Measurements from ENCODE around the gene ULK1.

ULK1 gene

DNA sequence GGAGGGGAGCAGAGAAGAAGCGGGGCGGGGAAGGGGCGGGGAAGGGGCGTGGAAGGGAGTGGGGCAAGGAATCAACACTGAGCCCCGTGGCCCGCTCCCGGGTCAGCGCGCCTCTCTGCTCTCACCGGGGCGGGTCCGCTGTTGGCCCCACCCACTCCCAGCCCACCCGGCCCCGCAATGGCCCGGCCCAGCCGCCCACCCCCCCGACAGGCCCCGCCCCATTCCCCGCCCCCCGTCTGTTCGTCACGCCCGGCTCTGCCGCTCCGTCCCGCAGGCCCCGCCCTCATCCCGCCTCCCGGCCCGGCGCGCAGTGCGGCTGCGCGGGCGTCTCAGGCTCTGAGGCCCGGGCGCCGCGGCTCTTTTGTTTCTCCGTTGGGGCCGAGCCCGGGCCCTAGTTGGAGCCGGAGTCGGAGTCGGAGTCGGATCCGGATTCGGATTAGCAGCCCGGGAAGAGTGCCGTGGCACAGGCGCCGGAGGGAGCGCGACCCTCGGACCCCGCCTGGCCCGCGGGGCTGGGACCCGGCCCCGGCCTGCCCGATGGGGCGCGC, at the start of gene ULK1:
Gene ULK1 (plus strand): TSS at position 310 of the 548 bp plus-strand sequence. CDS start 380 bp downstream, outside the sequence.
- in situ Hi-C loops (cut with MboI; ENCODE audit: low sequenced_read_pairs), result no loop called here

DNA sequence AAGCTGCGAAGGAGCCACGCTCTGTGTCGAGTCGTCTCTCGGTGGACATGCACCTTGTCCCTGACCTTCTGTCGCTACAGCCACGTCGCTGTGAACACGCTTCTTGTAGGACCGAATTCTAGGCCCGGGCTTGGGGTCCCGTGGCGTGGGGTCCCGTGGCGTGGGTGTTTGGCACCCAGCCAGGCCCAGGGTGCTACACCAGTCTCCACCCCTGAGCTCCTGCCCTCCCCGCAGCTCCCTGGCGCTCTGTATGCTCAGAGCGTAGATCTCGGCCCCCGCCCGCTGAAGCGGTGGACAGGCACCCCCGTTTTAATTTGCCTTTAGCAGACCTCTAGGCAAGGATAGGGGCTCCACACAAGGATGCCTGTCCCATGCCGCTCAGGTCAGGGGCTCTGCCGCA, 49.8 kb upstream of the ULK1 start:
- in situ Hi-C loops (cut with MboI; ENCODE audit: low sequenced_read_pairs), result no loop called here

DNA sequence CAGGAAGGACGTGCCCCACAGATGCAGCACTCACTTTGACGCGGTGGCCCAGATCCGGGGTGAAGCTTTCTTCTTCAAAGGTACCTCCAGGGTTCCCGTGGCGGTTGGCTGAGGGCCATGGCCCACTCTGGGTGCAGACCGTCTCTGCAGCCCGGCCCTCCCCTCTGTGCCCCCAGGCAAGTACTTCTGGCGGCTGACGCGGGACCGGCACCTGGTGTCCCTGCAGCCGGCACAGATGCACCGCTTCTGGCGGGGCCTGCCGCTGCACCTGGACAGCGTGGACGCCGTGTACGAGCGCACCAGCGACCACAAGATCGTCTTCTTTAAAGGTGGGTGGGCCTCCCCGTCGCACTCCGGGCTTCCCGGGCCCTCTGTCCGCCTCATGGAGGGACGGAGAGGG, 49.3 kb upstream of the ULK1 start:
- in situ Hi-C loops (cut with MboI; ENCODE audit: low sequenced_read_pairs), result no loop called here

DNA sequence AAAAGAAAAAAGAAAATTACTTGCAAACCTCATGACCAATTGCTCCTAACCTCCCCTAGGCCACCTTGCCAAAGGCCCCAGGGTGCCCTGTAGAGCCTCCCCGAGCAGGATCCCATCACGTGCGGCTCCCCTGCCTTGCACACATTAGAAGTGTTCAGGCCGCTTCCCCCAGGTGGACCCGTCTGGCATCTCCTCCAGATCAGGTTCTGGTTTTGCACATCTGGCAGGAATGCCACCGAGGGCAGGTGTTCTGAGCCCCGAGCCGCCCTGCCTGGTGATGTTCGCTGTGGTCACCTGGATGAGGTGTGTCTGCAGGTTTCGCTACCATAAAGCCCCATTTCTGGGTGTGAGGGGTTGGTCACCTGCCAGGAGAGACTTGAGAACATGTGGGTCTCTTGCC, 47.0 kb upstream of the ULK1 start:
- in situ Hi-C loops (cut with MboI; ENCODE audit: low sequenced_read_pairs), result no loop called here

DNA sequence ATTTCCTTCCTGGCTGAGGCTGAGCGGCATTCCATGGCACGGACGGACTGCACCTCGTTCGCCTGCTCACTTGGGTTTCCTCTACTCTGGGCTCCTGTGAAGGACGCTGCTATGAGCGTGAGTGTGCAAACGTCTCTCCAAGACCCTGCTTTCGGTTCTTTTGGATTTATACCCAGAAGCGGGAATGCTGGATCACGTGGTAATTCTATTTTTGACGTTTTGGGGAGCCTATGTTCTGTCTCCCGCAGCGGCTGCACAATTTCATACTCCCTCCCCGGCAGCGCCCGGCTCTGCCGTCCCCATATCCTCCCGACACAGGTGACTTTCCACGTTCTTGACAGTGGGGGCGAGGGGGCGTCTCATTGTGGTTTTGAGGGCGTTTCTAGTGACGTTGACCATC, 45.7 kb upstream of the ULK1 start:
- in situ Hi-C loops (cut with MboI; ENCODE audit: low sequenced_read_pairs), result no loop called here

DNA sequence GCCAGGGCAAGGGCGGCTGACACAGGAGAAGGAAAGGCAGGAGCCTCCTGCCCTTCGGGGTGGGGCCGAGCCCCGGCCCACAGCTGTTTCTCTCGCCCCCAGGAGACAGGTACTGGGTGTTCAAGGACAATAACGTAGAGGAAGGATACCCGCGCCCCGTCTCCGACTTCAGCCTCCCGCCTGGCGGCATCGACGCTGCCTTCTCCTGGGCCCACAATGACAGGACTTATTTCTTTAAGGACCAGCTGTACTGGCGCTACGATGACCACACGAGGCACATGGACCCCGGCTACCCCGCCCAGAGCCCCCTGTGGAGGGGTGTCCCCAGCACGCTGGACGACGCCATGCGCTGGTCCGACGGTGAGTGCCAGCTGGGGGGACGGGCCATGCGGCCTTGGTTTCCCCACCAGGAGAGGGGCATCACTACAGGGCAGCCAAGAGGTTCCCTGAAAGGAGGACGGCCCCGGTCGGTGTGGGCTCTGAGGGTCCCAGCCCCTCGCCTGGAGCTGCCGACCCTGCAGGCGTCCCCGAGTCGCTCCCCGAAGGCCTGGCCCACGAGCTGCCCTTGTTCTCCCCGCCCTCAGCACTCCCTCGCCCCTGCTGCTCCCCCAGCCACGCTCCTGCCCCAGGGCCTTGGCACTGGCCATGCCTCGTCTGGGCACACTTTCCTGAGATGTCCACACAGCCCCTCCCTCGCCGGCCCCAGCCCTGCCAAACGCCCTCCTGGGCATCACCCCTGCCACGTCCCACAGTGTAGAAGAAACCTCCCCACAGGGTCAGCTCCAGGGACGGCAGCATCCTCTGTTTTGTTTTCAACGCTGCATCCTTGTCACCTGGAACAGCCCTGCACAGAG, 44.5 kb upstream of the ULK1 start:
- in situ Hi-C loops (cut with MboI; ENCODE audit: low sequenced_read_pairs), result no loop called here

DNA sequence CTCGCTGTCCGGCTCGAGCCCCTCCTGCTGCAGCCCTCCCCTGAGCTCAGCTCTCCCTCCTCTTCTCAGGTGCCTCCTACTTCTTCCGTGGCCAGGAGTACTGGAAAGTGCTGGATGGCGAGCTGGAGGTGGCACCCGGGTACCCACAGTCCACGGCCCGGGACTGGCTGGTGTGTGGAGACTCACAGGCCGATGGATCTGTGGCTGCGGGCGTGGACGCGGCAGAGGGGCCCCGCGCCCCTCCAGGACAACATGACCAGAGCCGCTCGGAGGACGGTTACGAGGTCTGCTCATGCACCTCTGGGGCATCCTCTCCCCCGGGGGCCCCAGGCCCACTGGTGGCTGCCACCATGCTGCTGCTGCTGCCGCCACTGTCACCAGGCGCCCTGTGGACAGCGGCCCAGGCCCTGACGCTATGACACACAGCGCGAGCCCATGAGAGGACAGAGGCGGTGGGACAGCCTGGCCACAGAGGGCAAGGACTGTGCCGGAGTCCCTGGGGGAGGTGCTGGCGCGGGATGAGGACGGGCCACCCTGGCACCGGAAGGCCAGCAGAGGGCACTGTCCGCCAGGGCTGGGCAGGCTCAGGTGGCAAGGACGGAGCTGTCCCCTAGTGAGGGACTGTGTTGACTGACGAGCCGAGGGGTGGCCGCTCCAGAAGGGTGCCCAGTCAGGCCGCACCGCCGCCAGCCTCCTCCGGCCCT, 43.4 kb upstream of the ULK1 start:
- in situ Hi-C loops (cut with MboI; ENCODE audit: low sequenced_read_pairs), result no loop called here

DNA sequence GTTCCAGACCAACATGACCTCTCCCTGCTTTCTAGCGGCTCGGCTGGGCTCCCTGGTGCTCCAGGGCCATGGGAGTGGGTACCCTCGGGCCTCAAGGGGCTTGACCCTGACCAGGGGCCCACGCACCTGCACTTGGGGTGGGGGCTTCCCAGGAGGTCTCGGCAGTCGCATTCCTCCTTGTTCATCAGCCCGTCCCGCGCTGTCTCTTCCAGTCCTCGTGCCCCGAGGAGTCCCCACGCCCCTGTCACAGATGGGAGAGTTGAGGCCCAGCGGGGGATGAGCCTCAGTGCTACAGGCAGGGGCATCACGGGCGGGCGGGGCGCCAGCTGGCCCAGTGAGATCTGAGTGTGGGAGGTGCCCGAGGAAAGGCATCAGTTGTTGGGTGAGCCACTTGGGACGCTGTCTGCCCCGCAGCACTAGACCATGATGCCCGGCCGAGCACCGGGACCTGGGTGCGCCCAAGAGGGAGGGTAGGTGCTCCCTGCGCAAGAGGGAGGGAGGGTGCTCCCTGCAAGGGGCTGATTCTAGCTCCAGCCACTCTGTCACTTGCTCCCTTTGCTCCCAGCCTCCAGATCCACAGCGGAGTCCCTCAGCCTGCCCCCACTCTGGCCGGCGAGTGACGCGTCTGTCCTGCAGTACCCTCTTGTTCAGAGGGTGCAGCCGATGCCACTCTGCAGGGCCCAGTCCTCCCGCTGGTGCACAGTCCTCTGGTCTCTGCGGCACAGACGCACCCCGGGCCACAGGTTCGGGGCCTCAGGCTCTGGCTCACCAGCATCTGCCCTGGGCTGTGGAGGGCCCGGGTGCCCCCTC, 42.5 kb upstream of the ULK1 start:
- in situ Hi-C loops (cut with MboI; ENCODE audit: low sequenced_read_pairs), result no loop called here

DNA sequence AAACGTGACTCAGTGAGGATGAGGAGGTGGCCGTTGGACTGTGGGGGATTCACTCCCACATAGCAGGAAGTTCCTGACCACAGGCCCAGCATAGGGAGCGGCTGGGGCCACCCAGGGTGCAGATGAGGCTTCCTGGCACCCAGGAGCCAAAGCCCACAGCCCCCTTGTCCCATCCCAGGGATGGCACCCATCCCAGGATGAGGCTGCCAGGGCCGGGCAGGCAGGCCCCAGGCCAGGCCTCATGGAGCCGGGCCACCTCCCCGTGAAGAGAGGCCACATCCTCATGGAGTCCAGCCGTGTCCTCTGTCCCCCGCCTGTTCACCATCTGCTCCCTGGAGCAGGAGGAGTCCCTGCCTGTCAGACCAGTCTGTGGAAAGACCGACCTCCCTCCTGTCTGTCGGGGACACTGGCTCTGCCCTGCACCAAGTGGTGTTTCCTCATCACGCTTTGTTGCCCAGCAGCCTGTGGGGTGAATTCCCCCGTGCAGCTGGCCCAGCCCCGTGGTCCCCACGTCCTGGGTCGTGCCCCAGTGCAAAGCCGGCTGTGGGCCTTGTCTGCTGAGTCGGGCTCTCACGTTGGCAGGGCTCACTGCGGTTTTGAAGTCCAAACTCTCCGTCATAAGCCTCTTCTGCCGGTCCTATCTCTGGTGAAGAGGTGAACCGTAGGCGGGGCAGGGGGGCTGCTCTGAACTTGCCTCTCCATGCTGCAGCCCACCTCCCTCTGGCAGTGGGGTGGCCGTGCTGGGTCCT, 41.7 kb upstream of the ULK1 start:
- in situ Hi-C loops (cut with MboI; ENCODE audit: low sequenced_read_pairs), result no loop called here

DNA sequence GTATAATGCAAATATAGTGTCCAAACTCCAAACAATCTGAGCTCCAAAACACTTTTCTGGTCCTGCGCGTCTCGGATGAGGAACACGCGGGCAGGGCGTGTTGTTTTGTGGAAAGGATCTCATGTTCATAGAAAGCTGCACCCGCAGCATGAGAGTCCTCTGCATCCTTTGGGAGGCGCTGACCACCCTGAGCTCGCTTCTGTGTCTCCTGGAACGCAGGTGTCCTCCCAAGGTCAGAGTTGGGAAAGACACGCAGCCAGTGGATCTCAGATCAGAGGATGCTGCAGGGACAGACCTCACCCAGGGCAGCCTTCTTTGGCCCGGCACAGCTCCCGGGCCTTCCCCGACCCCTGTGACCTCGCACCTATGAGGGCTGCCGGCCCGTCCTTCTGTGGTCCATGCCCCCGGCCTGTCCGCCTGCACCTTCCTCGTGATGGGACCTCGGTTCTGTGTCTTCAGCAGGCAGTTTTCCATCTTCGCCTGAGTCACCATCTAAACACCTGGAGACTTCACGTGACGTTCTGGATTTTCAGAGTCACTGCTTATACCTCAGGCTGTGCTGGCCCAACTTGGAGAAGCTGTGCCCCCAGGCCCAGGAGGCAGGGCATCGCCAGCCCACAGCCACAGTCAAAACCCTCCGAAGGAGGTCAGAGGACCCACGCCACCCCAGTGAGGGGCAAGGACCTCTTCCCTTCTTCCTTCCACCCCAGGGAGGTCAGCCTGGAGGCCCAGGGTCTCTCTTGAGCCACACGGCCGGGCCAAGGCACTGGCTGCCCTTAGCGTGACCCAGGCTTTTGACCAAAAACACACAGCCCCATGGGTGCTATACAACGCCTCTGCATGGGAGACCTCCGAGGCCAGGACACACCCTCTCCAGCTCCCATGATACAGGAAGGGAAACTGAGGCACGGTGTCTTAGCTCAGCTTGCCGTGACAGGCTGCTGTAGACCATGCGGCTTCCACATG, 40.3 kb upstream of the ULK1 start:
- in situ Hi-C loops (cut with MboI; ENCODE audit: low sequenced_read_pairs), result no loop called here

DNA sequence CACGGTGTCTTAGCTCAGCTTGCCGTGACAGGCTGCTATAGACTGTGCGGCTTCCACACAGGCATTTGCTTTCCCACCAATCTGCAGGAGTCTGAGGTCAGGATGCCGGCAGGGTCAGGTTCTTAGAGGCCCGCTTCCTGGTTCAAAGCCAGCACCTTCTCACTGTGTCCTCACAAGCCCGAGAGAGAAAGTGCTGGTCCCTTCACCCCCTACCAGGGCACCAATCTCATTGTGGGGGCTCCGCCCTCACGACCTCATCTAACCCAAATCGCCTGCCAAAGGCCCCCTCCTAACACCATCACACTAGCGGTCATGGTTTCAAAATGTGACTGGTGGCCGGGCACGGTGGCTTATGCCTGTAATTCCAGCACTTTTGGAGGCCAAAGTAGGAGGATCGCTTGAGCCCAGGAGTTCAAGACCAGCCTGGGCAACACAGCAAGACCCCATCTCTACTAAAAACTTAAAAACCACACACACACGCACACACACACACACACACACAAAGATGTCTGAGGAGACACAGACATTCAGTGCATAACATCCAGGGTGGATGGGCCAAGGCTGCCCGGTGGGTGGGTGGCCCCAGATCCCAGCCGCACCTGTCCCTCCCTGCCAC, 39.5 kb upstream of the ULK1 start:
- in situ Hi-C loops (cut with MboI; ENCODE audit: low sequenced_read_pairs), result no loop called here

DNA sequence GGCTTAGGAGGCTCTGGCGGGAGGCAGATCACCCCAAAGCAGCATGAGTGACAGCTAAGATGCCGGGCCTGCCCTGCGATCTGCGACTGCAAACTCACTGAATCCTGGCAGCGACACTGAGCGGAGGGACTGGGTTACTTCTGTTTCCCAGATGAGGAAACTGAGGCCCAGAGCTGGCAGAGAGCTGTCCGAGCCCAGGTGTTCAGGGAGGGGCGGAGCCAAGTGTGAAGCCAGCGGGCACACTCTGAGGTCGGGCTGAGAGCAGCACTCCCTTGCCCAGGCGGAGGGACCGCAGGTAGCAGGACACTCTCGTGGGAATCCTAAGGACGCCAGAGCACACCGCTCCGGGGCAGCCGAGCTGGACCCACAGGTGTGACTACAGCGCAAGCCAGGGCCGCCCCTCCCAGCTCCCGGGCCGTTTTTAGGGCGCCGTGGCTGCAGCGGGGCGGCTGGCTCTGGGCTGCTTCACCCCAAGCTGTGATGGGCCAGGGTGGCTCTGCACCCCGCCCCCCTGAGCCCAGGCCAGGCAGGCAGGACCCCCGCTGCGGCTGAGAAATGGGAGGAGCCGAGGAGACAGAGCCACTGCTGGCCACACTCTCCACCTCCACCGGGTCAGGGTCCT, 38.8 kb upstream of the ULK1 start:
- in situ Hi-C loops (cut with MboI; ENCODE audit: low sequenced_read_pairs), result no loop called here

DNA sequence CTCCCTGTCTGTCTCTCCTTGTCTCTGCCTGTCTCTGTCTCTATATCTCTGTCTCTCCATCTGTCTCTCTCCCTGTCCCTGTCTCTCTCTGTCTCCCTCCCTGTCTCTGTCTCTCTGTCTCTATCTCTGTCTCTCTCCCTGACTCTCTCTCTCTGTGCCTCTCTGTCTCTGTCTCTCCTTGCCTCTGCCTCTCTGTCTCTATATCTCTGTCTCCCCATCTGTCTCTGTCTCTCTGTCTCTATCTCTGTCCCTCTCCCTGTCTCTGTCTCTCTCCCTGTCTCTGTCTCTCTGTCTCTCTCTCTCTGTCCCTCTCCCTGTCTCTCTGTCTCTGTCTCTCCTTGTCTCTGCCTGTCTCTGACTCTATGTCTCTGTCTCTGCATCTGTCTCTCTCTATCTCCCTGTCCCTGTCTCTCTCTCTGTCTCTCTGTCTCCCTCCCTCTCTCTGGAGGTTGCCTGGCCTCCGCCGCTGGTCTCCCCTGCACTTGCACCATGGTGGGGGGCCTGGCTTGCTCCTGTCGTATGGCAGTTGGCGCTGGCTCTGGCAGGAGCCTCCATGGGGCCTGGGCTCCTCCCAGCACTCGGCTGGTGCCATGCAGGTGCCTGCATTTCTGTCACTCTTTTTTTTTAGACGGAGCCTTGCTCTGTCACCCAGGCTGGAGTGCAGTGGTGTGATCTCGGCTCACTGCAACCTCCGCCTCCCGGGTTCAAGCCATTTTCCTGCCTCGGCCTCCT, 37.9 kb upstream of the ULK1 start:
- in situ Hi-C loops (cut with MboI; ENCODE audit: low sequenced_read_pairs), result no loop called here

DNA sequence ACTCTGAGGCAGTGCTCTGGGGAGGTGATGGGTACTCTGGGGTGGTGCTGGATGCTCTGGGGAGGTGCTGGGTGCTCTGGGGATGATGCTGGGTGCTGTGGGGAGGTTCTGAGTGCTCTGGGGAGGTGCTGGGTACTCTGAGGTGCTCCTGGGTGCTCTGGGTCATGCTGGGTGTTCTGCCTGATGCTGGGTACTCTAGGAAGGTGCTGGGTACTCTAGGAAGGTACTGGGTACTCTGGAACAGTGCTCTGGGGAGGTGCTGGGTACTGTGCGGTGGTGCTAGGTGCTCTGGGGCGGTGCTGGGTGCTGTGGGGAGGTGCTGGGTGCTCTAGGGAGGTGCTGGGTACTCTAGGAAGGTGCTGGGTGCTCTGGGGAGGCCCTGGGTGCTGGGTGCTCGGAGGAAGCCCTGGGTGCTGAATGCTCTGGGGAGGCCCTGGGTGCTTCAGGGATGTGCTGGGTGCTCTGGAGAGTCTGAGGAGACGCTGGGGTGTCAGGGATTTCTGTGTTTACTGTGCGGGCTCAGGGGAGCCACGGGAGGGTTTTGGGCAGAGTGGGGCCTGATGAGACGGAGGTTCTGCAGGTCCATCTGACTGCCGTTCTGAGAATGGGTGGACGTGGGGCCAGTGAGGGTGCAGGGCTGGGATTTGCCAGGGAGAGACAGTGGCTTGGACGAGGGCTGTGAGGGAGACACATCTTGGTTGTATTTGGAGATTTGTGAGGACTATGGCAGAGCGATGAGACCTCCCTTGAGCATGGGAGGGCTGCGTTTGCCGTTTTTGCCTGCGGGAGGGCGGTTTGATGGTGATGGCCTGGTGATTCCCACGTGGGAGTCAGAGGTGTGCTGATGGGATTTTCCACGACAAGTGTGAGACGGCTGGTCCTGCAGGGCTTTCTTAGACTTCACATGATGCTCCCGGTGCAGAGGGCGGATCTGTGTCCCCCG, 36.2 kb upstream of the ULK1 start:
- in situ Hi-C loops (cut with MboI; ENCODE audit: low sequenced_read_pairs), result no loop called here

DNA sequence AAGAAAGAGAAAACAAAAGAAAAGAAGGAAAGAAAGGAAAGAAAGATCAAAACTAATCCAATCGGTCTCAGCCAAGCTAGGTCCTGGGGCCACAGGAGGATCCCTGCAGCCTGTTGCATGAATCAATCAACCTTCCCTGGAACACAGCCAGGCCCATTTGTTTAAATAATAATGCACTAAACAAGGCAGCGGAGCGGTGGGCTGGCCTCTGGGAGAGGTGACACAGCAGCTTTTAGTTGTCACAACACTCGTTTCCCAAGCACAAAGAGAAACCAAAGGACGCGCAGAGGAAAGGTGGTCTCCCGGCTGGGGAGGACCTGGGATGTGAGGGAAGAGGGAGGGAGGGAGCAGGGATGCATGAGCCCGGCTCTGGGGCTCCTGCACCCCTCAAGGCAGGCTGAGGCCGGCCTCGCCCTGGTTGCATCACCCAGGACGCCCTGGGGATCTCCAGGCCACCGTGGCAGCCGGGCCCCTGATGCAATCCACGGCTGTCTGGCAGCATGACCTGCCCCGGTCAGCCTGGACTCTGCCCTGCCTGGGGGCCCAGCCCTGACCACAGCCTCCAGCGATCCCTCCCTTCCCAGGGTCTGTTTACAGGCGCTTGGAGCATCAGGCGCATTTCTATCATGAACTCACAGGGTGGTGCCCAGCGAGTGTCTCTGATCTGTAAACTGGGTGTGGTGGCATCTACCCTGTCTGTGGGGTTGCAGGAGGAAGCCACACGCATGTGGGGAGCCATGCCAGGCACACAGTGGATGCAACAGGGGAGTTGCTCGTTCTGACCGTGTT, 33.8 kb upstream of the ULK1 start:
- in situ Hi-C loops (cut with MboI; ENCODE audit: low sequenced_read_pairs), result no loop called here
